Muscle layer of duodenum (tissue), 2 donors: ENCODE measurements around the gene SLBP.

Experiments
- H3K27ac ChIP-seq: one replicate; pipeline ENCODE4 v1.7.0; 2013; ENCODE audit warnings: mild to moderate bottlenecking, low read length
- H3K27me3 ChIP-seq: one replicate; pipeline ENCODE4 v1.7.0; 2013; ENCODE audit warnings: low read depth, mild to moderate bottlenecking, control low read depth, low read length
- H3K36me3 ChIP-seq, 2 donors: one replicate each; pipeline ENCODE4 v1.7.0; 2013; ENCODE audit warnings: low read length in 2 of 2, control low read depth in 1 of 2, mild to moderate bottlenecking in 1 of 2; ENCODE audit not compliant: insufficient read depth in 2 of 2, control insufficient read depth in 1 of 2
- H3K4me1 ChIP-seq, 2 donors: one replicate each; pipeline ENCODE4 v1.7.0; 2013; ENCODE audit warnings: low read length in 2 of 2, mild to moderate bottlenecking in 2 of 2, control low read depth in 1 of 2, moderate library complexity in 1 of 2; ENCODE audit not compliant: insufficient read depth in 2 of 2, control insufficient read depth in 1 of 2
- H3K4me3 ChIP-seq, 2 donors: one replicate each; pipeline ENCODE4 v1.7.0; 2013; ENCODE audit warnings: low read length in 2 of 2, low read depth in 1 of 2, mild to moderate bottlenecking in 1 of 2
- H3K9me3 ChIP-seq, 2 donors: one replicate each; pipeline ENCODE4 v1.7.0; 2013; ENCODE audit warnings: low read length in 2 of 2, control low read depth in 1 of 2, mild to moderate bottlenecking in 1 of 2; ENCODE audit not compliant: control insufficient read depth in 1 of 2
- donor health status: healthy.

SLBP gene

GRCh38 chr4:1712216-1713002 is at the start of gene SLBP:
SLBP (minus strand) TSS chr4:1712319; CDS start chr4:1712188, 131 bp downstream.
- Histone ChIP-seq H3K9me3 (no peaks in the 10 kb centered on the region), H3K4me3 (peak within 1 kb of the TSS; percentile 81 to 89), H3K4me1 (peaks cover 9 to 23% of the 10 kb centered on the region in 2 donors), H3K27me3 (no peaks in the 10 kb centered on the region), H3K27ac (peak within 1 kb of the TSS; percentile 80), H3K36me3 (peaks cover 0 to 8% of the 10 kb centered on the region in 2 donors)

- Histone ChIP-seq H3K4me3 (no peak overlapping the region), H3K27me3 (no peaks in the 10 kb centered on the region), H3K36me3 (no peaks in the 10 kb centered on the region), H3K4me1 (peaks cover 0 to 4% of the 10 kb centered on the region in 2 donors), H3K9me3 (no peaks in the 10 kb centered on the region), H3K27ac (no peak overlapping the region)
These were observed 49.1 kb upstream of the SLBP start for GRCh38 chr4:1761130-1761689.

- Histone ChIP-seq H3K4me3 (no peak overlapping the region), H3K9me3 (no peaks in the 10 kb centered on the region), H3K4me1 (peaks cover 0 to 4% of the 10 kb centered on the region in 2 donors), H3K36me3 (no peaks in the 10 kb centered on the region), H3K27ac (no peak overlapping the region), H3K27me3 (no peaks in the 10 kb centered on the region)
These were observed 48.5 kb upstream of the SLBP start for GRCh38 chr4:1760521-1761071.

- no peaks in the 10 kb centered on the region for H3K36me3 ChIP-seq
- no peak overlapping the region for H3K4me3 ChIP-seq
- no peaks in the 10 kb centered on the region for H3K27me3 ChIP-seq
- H3K4me1 ChIP-seq = peaks cover 0 to 4% of the 10 kb centered on the region in 2 donors
- H3K27ac ChIP-seq = no peak overlapping the region
- H3K9me3 ChIP-seq = no peaks in the 10 kb centered on the region
These were observed 47.7 kb upstream of the SLBP start for GRCh38 chr4:1759818-1760223.

GRCh38 chr4:1759170-1759817 is 47.2 kb upstream of the SLBP start:
- no peaks in the 10 kb centered on the region for H3K9me3 ChIP-seq
- no peaks in the 10 kb centered on the region for H3K36me3 ChIP-seq
- H3K4me3 ChIP-seq = no peak overlapping the region
- peaks cover 0 to 4% of the 10 kb centered on the region in 2 donors for H3K4me1 ChIP-seq
- H3K27me3 ChIP-seq = no peaks in the 10 kb centered on the region
- H3K27ac ChIP-seq = no peak overlapping the region

GRCh38 chr4:1758306-1759121 is 46.4 kb upstream of the SLBP start:
- Histone ChIP-seq H3K27me3 (no peaks in the 10 kb centered on the region), H3K36me3 (no peaks in the 10 kb centered on the region), H3K4me3 (no peak overlapping the region), H3K9me3 (no peaks in the 10 kb centered on the region), H3K27ac (no peak overlapping the region), H3K4me1 (no peaks in the 10 kb centered on the region)

- Histone ChIP-seq H3K27ac (no peak overlapping the region), H3K9me3 (no peaks in the 10 kb centered on the region), H3K4me1 (no peaks in the 10 kb centered on the region), H3K36me3 (no peaks in the 10 kb centered on the region), H3K4me3 (no peak overlapping the region), H3K27me3 (no peaks in the 10 kb centered on the region)
These were observed 45.7 kb upstream of the SLBP start for GRCh38 chr4:1757836-1758235.

GRCh38 chr4:1756893-1757779 is 45.0 kb upstream of the SLBP start:
- H3K4me3 ChIP-seq = no peak overlapping the region
- H3K27ac ChIP-seq = no peak overlapping the region
- no peaks in the 10 kb centered on the region for H3K9me3 ChIP-seq
- H3K36me3 ChIP-seq = no peaks in the 10 kb centered on the region
- H3K4me1 ChIP-seq = no peaks in the 10 kb centered on the region
- no peaks in the 10 kb centered on the region for H3K27me3 ChIP-seq

GRCh38 chr4:1756079-1756478 is 44.0 kb upstream of the SLBP start:
- no peaks in the 10 kb centered on the region for H3K9me3 ChIP-seq
- H3K27me3 ChIP-seq = no peaks in the 10 kb centered on the region
- no peak overlapping the region for H3K27ac ChIP-seq
- no peak overlapping the region for H3K4me3 ChIP-seq
- H3K36me3 ChIP-seq = no peaks in the 10 kb centered on the region
- H3K4me1 ChIP-seq = no peaks in the 10 kb centered on the region

- no peaks in the 10 kb centered on the region for H3K9me3 ChIP-seq
- H3K36me3 ChIP-seq = no peaks in the 10 kb centered on the region
- H3K27me3 ChIP-seq = no peaks in the 10 kb centered on the region
- H3K27ac ChIP-seq = no peak overlapping the region
- H3K4me1 ChIP-seq = no peaks in the 10 kb centered on the region
- H3K4me3 ChIP-seq = no peak overlapping the region
These were observed 43.2 kb upstream of the SLBP start for GRCh38 chr4:1755297-1755696.
